Mucosa of descending colon (tissue), 3 donors: ENCODE measurements around the gene CRYL1. TPM values are rescaled to one million over a fixed set of nuclear protein-coding genes. Genes with fewer than 3 reads are reported as not detected.

Experiments
- ATAC-seq: fragments of 200-7000 bp; cut with Tn5 transposase; one replicate; pipeline ENCODE4 v1.9.1; 2020; ENCODE audit warnings: mild to moderate bottlenecking, moderate library complexity
- DNase-seq, 3 donors: peaks; one replicate each; pipeline ENCODE4 v3.0.0-alpha.2; 2020
- H3K36me3 ChIP-seq: fragments of 200-600 bp; one replicate; pipeline ENCODE4 v1.8.0; 2021; ENCODE audit warnings: low read depth, mild to moderate bottlenecking
- H3K4me1 ChIP-seq: fragments of 200-600 bp; one replicate; pipeline ENCODE4 v1.8.0; 2021; ENCODE audit warnings: low read depth, mild to moderate bottlenecking
- H3K4me3 ChIP-seq: fragments of 200-600 bp; one replicate; pipeline ENCODE4 v1.8.0; 2021; ENCODE audit warnings: mild to moderate bottlenecking
- H3K9me3 ChIP-seq: fragments of 200-600 bp; one replicate; pipeline ENCODE4 v1.8.0; 2021; ENCODE audit warnings: mild to moderate bottlenecking
- intact Hi-C, 2 donors: fragments of 100-400 bp; cut with DNase I in 1 of 2; cut with micrococcal nuclease in 1 of 2; formaldehyde crosslinking; loops; one replicate each; pipeline versions ENCODE4 v1.11.0 to v1.11.1; 2022; cut with DNase I, micrococcal nuclease
- long read RNA-seq, 2 donors: library from polyadenylated mRNA; unstranded; transcript quantifications; one replicate each; pipeline ENCODE4 v2.0.0, GENCODE V29; 2019 to 2021
- total RNA-seq, 3 donors: library from RNA; stranded (reverse); fragmentation: NEBNext Ultra II Directional in 2 of 3; extraction: Animal tissue kit (Norgen Biotek cat#: 25700) in 2 of 3; gene quantifications; one replicate each; pipeline versions ENCODE4 v1.2.1 to v1.2.4, GENCODE V29; 2021 to 2023
- TF ChIP-seq, protein P1 (sequence below): fragments of 200-600 bp; IDR thresholded peaks from one replicate; pipeline ENCODE4 v1.8.0; 2022; ENCODE audit warnings: antibody characterized with exemption, mild to moderate bottlenecking
- donor health status: DM: no; HTN: no; CAD: no; lungs with moderate emphysema.
- donor health status: DM: no; HTN: no; CAD: no.
- donor health status: DM: no; HTN: yes; CAD: no.

Gene CRYL1, protein sequence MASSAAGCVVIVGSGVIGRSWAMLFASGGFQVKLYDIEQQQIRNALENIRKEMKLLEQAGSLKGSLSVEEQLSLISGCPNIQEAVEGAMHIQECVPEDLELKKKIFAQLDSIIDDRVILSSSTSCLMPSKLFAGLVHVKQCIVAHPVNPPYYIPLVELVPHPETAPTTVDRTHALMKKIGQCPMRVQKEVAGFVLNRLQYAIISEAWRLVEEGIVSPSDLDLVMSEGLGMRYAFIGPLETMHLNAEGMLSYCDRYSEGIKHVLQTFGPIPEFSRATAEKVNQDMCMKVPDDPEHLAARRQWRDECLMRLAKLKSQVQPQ
- 100 to 1,000 TPM in 2 of 3 donors, 10 to 100 TPM in 1; 49.2 to 141 (median 106) TPM for total RNA-seq
- long read RNA-seq, donor 1, transcript CRYL1-209 (7 exons, 1,331 nt) = minor isoform, 12 of 102 reads
- long read RNA-seq, donor 1, transcript CRYL1-201 (8 exons, 1,485 nt) = major isoform, 74 of 102 reads
- long read RNA-seq, donor 1, partial matches to known transcripts = 3 of 102 reads
- long read RNA-seq, donor 1, other reads (novel, unspliced or antisense) = 11 of 102 reads
- long read RNA-seq, donor 2, transcript CRYL1-209 (7 exons, 1,331 nt) = minor isoform, 14 of 167 reads
- long read RNA-seq, donor 2, transcript CRYL1-201 (8 exons, 1,485 nt) = major isoform, 133 of 167 reads
- long read RNA-seq, donor 2, partial matches to known transcripts = 10 of 167 reads
- long read RNA-seq, donor 2, other reads (novel, unspliced or antisense) = 10 of 167 reads

DNA sequence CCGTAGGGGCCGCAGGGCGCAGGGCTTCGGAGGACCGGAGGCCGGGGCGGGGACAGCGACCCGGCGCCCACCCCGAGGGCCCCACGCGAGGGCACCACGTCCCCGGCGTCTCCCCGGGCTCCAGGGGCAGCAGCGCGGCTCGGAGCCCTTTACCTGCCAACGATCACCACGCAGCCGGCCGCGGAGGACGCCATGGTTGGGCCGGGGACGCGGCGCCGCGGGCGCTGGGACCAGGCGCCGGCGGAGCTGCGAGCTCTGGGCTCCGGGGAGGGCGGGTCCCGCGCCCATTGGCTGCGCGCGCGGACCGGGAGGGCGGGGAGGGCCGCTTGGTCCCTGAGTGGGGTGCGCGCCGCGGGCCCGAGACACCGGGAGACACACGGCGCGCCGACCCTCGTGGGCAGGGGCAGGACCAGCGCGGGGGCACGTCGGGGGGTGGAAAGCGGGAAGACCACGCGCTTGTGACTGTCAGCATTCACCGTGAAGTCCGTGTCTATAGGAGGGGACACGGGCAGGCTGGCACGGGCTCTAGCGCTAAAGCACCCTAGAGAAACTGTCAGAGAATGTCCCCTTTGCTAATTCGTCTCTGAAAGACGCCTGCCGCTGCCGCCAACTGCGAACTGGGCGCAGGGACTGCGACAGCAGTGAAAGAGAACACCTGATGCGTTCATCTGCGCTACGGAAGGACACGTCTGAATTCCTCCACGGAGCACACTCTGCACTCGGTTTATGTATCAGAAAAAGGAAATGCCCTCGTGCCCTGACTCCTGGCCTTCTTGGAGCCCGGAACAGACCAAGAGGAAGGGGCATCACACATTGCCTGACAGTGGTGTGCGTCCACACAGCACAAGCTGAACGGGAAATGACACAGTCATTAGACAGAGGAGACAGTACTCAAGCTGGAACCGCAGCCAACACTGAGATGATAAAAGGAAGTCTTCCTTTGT lies at the start of gene CRYL1:
TSS of gene CRYL1 (minus strand) at position 257 of the 944 bp plus-strand sequence. CDS start at position 194, 63 bp downstream.
- Histone ChIP-seq H3K4me1 (peaks cover 14% of the 10 kb centered on the region), H3K9me3 (no peaks in the 10 kb centered on the region), H3K36me3 (no peaks in the 10 kb centered on the region), H3K4me3 (peak within 1 kb of the TSS; percentile 95)
- ATAC-seq = peak; percentile 97
- TF ChIP-seq, protein P1, sequence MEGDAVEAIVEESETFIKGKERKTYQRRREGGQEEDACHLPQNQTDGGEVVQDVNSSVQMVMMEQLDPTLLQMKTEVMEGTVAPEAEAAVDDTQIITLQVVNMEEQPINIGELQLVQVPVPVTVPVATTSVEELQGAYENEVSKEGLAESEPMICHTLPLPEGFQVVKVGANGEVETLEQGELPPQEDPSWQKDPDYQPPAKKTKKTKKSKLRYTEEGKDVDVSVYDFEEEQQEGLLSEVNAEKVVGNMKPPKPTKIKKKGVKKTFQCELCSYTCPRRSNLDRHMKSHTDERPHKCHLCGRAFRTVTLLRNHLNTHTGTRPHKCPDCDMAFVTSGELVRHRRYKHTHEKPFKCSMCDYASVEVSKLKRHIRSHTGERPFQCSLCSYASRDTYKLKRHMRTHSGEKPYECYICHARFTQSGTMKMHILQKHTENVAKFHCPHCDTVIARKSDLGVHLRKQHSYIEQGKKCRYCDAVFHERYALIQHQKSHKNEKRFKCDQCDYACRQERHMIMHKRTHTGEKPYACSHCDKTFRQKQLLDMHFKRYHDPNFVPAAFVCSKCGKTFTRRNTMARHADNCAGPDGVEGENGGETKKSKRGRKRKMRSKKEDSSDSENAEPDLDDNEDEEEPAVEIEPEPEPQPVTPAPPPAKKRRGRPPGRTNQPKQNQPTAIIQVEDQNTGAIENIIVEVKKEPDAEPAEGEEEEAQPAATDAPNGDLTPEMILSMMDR = no peak
- intact Hi-C loops = no loop called here
- peak; percentile 84 to 90 (median 87) for DNase-seq

DNA sequence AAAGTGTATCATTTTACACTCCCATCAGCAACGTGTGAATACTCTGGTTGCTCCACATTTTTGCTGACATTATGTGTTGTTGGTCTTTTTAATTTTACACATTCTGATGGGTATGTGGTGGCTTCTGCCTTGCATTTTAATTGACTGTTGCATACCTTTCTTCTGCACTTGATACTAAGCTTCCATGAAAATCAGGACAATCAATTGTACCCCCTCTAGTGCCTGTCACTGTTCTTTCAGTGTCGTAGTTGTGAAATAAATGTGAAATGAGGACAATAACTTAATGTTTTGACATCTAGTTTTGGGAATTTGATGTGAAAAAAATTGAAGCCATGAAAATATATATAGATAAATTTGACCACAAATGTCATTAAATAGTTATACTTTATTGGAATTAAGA lies 48.0 kb upstream of the CRYL1 start:
- H3K4me1 ChIP-seq = no peaks in the 10 kb centered on the region
- peaks cover 2% of the 10 kb centered on the region for H3K9me3 ChIP-seq
- TF ChIP-seq, protein P1 = no peak
- intact Hi-C loops = no loop called here
- no peak for ATAC-seq
- DNase-seq = no peak
- H3K36me3 ChIP-seq = no peaks in the 10 kb centered on the region
- H3K4me3 ChIP-seq = no peak overlapping the region

DNA sequence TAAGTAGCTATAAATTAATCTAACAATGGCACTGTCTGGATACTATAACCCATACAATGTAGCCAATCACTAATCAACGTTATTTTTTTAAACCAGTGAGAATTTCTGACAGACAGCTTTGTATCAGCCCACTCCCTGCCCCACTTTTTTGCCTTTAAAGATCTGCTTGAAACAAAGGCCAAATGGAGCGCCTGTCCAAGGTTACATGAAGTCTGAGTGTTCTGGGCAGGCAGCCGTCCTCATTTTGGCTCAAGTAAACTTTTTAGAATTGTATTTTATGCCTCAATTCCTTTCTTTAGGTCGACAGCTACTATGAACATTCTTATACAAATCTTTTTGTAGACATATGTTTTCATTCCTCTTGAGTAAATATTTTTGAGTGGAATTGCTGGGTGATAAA lies 47.5 kb upstream of the CRYL1 start:
- TF ChIP-seq, protein P1 = no peak
- intact Hi-C loops = no loop called here
- ATAC-seq = no peak

DNA sequence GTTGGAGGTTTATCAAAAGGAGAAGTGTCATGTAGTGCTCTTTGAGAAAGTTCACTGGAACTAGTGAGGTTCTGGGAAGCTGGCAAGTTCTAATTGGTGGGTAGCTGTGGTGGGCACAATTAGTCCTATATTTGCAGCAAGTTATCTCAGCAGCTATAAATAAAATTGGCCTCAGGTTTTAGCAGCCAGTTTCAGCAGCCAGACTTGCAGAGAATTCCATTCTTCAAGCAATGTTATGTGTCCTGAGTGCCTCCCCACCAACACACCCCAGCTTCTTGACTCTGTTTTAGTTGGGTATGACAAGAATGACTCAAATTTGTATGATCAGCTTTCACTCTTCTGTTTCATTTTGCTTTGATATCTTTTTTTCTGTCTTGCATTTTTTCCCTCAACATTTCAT lies 46.0 kb upstream of the CRYL1 start:
- no peak for DNase-seq
- peaks cover under 1% of the 10 kb centered on the region for H3K9me3 ChIP-seq
- H3K4me3 ChIP-seq = no peak overlapping the region
- H3K36me3 ChIP-seq = no peaks in the 10 kb centered on the region
- H3K4me1 ChIP-seq = peaks cover 5% of the 10 kb centered on the region
- TF ChIP-seq, protein P1 = no peak
- ATAC-seq = no peak
- intact Hi-C loops = no loop called here

More for the DNA sequence above, 47.5 kb upstream of the CRYL1 start:
- DNase-seq = no peak
- H3K36me3 ChIP-seq = no peaks in the 10 kb centered on the region
- H3K4me3 ChIP-seq = no peak overlapping the region
- peaks cover 2% of the 10 kb centered on the region for H3K9me3 ChIP-seq
- peaks cover 3% of the 10 kb centered on the region for H3K4me1 ChIP-seq

DNA sequence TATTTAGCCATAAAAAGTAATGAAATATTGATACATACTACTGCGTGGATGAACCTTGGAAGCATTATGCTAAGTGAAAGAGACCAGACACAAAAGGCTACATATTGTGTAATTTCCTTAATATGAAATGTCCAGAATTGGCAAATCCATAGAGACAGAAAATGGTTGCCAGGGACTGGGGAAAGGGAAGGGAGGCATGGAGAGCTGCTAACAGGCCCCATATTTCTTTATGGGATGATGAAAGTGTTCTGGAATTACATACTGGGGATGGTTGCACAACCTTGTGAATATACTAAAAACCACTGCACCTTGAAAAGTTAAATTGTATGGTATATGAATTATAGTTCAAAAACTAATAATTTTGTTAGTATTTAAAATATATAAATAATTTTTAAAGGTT lies 44.9 kb upstream of the CRYL1 start:
- Histone ChIP-seq H3K9me3 (no peaks in the 10 kb centered on the region), H3K36me3 (no peaks in the 10 kb centered on the region), H3K4me1 (peaks cover 5% of the 10 kb centered on the region), H3K4me3 (no peak overlapping the region)
- ATAC-seq (no peak), DNase-seq (no peak)
- intact Hi-C loops = no loop called here
- TF ChIP-seq, protein P1 = no peak
